Small intestine (tissue), 7 donors: ENCODE results near the gene ATP6V0E2. TPM values are rescaled to one million over a fixed set of nuclear protein-coding genes. Genes with fewer than 3 reads are reported as not detected.
"Not testable (repeated sequence)": the region's sequence is repeated elsewhere in the genome, so short reads cannot be mapped to it uniquely, and the experiment has no call there.

Source experiments
- DNase-seq, 2 donors: peaks; one replicate each; pipeline versions ENCODE4 v3.0.0 to v3.0.0-alpha.2; 2013
- FAIRE-seq: peaks from 2 replicates; lab custom pipeline; 2012; peaks lifted over from hg19 to GRCh38; lab: Jason Lieb, UNC
- H3K27ac ChIP-seq, 3 donors: one replicate each; pipeline ENCODE4 v1.5.1; 2013; ENCODE audit warnings: low read length in 2 of 3, mild to moderate bottlenecking in 2 of 3, control low read depth in 1 of 3, inconsistent platforms in 1 of 3, low read depth in 1 of 3, moderate library complexity in 1 of 3
- H3K27me3 ChIP-seq, 3 donors: one replicate each; pipeline ENCODE4 v1.6.1; 2013; ENCODE audit warnings: low read length in 3 of 3, inconsistent platforms in 1 of 3; ENCODE audit not compliant: control insufficient read depth in 3 of 3, insufficient read depth in 3 of 3
- H3K36me3 ChIP-seq, 3 donors: one replicate each; pipeline ENCODE4 v1.6.1; 2013; ENCODE audit warnings: low read length in 3 of 3, inconsistent platforms in 1 of 3, low read depth in 1 of 3, mild to moderate bottlenecking in 1 of 3, moderate library complexity in 1 of 3; ENCODE audit not compliant: control insufficient read depth in 3 of 3, insufficient read depth in 2 of 3
- H3K4me1 ChIP-seq, 3 donors: one replicate each; pipeline ENCODE4 v1.6.1; 2013; ENCODE audit warnings: low read length in 2 of 3, inconsistent platforms in 1 of 3, low read depth in 1 of 3, mild to moderate bottlenecking in 1 of 3, moderate library complexity in 1 of 3; ENCODE audit not compliant: control insufficient read depth in 3 of 3, insufficient read depth in 2 of 3
- H3K4me3 ChIP-seq, 3 donors: one replicate each; pipeline ENCODE4 v1.5.1; 2013; ENCODE audit warnings: low read length in 3 of 3, control low read depth in 1 of 3, inconsistent platforms in 1 of 3, low read depth in 1 of 3, mild to moderate bottlenecking in 1 of 3, moderate library complexity in 1 of 3
- H3K9me3 ChIP-seq, 2 donors: one replicate each; pipeline ENCODE4 v1.6.1; 2013; ENCODE audit warnings: low read depth in 1 of 2, low read length in 1 of 2; ENCODE audit not compliant: control insufficient read depth in 2 of 2, insufficient read depth in 1 of 2
- WGBS, 3 donors: extraction: QIAGEN DNeasy Blood & Tissue Kit; methylation state at CpG; one replicate each; pipeline ENCODE4 v1.1.7; 2013; 5-methylcytosine and 5-hydroxymethylcytosine counted together
- polyA plus RNA-seq, 4 donors: library from polyadenylated mRNA; stranded (reverse) in 3 of 4; unstranded in 1 of 4; fragments of 200-250 nt in 3 of 4; fragments of 120-200 nt in 1 of 4; gene quantifications; one replicate each; pipeline versions ENCODE4 v1.2.1 to v1.2.3, GENCODE V29; 2013
- donor health status: healthy with polysubstance abuse.
- donor health status: control.
- donor health status: control.
- donor health status: Bipolar disorder and iron deficiency.
- donor health status: healthy.

Gene ATP6V0E2
- polyA plus RNA-seq, 4 donors: 4.0 to 33.8 (median 5.1) TPM

DNA sequence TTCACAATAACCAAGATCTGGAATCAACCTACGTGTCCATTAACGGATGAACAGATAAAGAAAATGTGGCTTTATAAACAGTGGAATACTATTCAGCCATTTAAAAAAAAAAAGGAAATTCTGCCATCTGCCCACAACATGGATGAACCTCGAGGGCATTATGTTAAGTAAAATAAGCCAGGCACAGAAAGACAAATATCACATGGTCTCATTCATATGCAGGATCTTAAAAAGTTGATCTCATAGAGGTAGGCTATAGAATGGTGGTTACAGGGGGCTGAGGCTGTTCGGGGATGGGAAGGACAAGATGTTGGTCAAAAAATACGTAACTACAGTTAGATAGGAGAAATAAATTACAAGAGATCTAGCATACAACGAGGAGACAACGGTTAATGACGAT lies 21.2 kb downstream of the ATP6V0E2 start:
- not testable (repeated sequence) for H3K27ac ChIP-seq, H3K27me3 ChIP-seq, H3K4me1 ChIP-seq, H3K9me3 ChIP-seq, H3K36me3 ChIP-seq, FAIRE-seq, H3K4me3 ChIP-seq, DNase-seq
- 75 to 89% (median 85%) methylated on average over 8 of the region's 8 CpGs for WGBS, 3 donors

DNA sequence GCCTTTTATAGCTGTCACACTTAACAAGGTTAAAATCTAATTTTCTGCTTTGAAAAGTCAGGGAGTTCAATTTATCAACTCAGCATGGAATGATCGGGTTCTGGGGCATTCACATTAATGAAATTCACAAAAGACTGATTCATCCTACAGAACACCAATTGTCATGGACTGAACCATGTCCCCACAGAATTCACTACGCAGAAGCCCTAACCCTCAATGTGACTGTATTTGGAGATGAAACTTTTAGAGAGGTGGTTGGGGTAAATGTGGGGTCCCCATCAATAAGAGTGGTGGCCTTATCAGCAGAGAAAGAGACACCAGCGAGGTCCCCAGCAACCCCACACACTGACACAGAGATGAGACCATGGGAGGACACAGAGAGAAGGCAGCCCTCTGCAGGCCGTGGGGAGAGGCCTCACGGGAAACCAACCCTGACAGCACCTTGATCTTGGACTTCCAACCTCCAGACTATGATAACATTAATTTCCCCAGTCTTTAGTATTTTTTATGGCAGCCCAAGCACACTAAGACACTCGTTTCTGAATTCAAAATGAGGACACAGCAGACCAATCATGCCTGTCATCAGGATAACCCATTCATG lies 34.1 kb downstream of the ATP6V0E2 start:
- not testable (repeated sequence) for H3K9me3 ChIP-seq, H3K27me3 ChIP-seq, DNase-seq, H3K27ac ChIP-seq, H3K36me3 ChIP-seq, H3K4me3 ChIP-seq, FAIRE-seq, H3K4me1 ChIP-seq
- WGBS, 3 donors: 63 to 70% (median 68%) methylated on average over 4 of the region's 6 CpGs

DNA sequence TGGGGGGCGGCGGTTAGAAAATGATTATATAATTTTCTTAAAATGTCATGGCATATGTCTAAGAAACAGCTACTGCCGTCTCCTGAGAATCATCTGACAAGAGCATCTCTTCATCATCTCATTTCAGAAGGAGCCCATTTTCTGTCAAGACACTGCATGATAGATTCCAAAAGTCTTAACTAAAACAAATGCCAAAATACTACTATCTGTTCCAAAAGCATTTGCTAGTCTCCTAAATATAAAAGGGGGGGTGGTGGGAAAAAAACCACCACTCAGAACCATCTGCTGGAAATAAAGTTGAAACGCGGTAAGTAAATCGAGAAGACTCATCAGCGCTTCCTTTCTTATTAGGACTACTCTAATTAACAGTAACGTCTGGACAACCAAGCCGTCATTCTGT lies 36.5 kb downstream of the ATP6V0E2 start:
- not testable (repeated sequence) for FAIRE-seq, H3K4me3 ChIP-seq, H3K27ac ChIP-seq, H3K36me3 ChIP-seq, DNase-seq, H3K4me1 ChIP-seq, H3K9me3 ChIP-seq, H3K27me3 ChIP-seq
- whole genome bisulfite sequencing, 3 donors: 71 to 93% (median 90%) methylated on average over 7 of the region's 9 CpGs

DNA sequence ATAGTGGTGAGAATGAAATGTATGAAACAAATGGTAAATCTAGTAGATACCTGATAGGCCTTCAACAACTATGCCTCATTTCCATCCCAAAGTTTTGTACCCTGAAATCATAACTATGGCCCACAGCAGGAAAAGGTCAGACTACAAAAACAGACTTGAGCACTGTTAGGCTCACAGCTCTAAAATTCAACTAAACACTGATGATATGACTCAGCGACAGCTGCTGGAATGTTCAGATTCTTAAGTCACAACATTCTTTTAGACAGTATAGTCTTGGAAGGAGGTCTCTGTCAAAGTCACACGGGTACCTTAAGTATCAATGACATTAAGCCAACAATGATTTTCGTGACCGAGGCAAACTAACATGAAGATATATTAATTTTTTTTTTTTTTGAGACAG lies 38.4 kb downstream of the ATP6V0E2 start:
- H3K27ac ChIP-seq, H3K4me1 ChIP-seq, H3K36me3 ChIP-seq, FAIRE-seq, DNase-seq, H3K4me3 ChIP-seq, H3K27me3 ChIP-seq, H3K9me3 ChIP-seq: not testable (repeated sequence)
- WGBS, 3 donors: 66 to 93% (median 81%) methylated on average over 1 of the region's 4 CpGs

DNA sequence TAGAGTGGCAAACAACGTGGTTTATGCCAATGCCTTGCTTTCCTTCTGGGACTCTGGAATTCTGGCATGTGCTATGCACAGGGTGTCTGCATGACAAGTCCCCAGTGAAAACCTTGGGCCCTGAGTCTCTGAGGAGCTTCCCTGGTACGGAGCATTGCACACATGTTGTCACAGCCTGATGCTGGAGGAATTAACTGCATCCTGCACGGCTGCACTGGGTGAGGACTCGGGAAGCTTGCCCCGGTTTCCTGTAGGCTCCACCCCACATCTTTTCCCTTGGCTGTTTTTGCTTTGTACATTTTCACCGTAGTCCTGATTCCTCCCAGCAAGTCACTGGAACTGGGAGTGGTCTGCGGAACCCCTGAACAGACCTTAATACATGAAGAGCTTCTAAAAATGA lies 52.6 kb downstream of the ATP6V0E2 start:
- WGBS, 3 donors: 58 to 86% (median 80%) methylated on average over 7 of the region's 7 CpGs
- not testable (repeated sequence) for H3K9me3 ChIP-seq, H3K4me3 ChIP-seq, H3K4me1 ChIP-seq, H3K27me3 ChIP-seq, FAIRE-seq, DNase-seq, H3K36me3 ChIP-seq, H3K27ac ChIP-seq

Other genes starting within 250 kb of the ATP6V0E2 start
- gene ZNF467, start 100.4 kb upstream of the ATP6V0E2 start, polyA plus RNA-seq: 1 to 10 TPM in 3 of 4 donors, under 1 TPM in 1; 0.67 to 5.6 (median 3.9) TPM
- 10 to 100 TPM in 1 of 4 donors, 1 to 10 TPM in 3; 3.2 to 12.6 (median 6.6) TPM for gene ZNF862, start 35.6 kb upstream of the ATP6V0E2 start, polyA plus RNA-seq